ENCODE data around the gene TCP11L2. TPM values are rescaled to one million over a fixed set of nuclear protein-coding genes. Genes with fewer than 3 reads are reported as not detected.

Gene TCP11L2
- polyA plus RNA-seq, 3 donors: 23.5 to 37.3 (median 35.8) TPM

DNA sequence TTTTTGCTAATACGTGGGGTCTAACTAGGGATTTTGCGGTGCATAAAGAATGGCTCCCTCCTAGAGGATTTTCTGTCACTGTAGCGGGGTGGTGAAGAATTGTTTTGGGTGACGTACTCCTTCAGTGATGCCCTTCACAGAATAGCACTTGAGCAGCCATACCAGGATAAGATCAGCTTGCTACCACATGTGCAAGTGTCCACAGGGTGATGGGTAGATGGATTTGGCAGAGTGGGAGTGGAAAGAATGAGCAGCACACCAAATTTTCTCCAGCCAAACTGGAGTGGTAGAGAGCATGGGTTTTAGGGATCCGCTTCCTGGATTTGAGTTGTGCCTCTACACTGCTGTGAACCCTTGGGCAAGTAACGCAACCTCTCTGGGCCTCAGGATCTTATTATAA, 2.3 kb downstream of the TCP11L2 start:
- H3K36me3 Mint-ChIP-seq: peaks cover 13 to 24% of the 10 kb centered on the region in 2 donors
- H3K9me3 Mint-ChIP-seq: no peaks in the 10 kb centered on the region
- Histone ChIP-seq H3K9ac (ENCODE audit: insufficient read depth, low read length, poor library complexity, severe bottlenecking) (no peak overlapping the region), H2AFZ (ENCODE audit: insufficient read depth, low read depth, low read length, poor library complexity, severe bottlenecking) (no peak overlapping the region), H3K27ac (ENCODE audit: low read depth in 1 of 2, low read length in 2 of 2) (no peak overlapping the region), H3K36me3 (replicated peaks in 1 of 2; ENCODE audit: control insufficient read depth in 1 of 2, insufficient read depth in 2 of 2, low read length in 2 of 2) (peaks cover 6 to 10% of the 10 kb centered on the region in 2 donors), H3K4me1 (ENCODE audit: control insufficient read depth in 1 of 2, insufficient read depth in 2 of 2, low read length in 2 of 2) (peaks cover 55 to 59% of the 10 kb centered on the region in 2 donors), H3K9me3 (replicated peaks in 1 of 2; ENCODE audit: control insufficient read depth in 1 of 2, insufficient read depth in 1 of 2, low read length in 2 of 2) (no peaks in the 10 kb centered on the region), H3K27me3 (ENCODE audit: control insufficient read depth in 2 of 2, insufficient read depth in 2 of 2, low read length in 2 of 2) (no peaks in the 10 kb centered on the region), H3K4me2 (replicated peaks; ENCODE audit: extremely low read depth, low read length, poor library complexity, severe bottlenecking) (no peak overlapping the region), H3K4me3 (replicated peaks in 1 of 3; ENCODE audit: low read depth in 2 of 3, low read length in 3 of 3) (peak overlapping the region in 1 of 3 experiments; percentile 86), H4K20me1 (ENCODE audit: insufficient read depth, low read length) (peaks cover 11% of the 10 kb centered on the region), H3K79me2 (ENCODE audit: insufficient read depth, low read length) (peaks cover 23% of the 10 kb centered on the region)
- 100% methylated on average over 3 of the region's 6 CpGs for WGBS (ENCODE audit: insufficient coverage)
- DNase-seq: no peak
- intact Hi-C loops (cut with micrococcal nuclease): loop anchor here (5.0 kb wide), 4 partner anchors 33 to 77 kb away; partner anchors contain the start of genes CKAP4 (in 2 of the 2) and POLR3B (in 2 of the 2)
- no peaks in the 10 kb centered on the region for H3K27me3 Mint-ChIP-seq (ENCODE audit: low read depth in 3 of 3)
- H3K4me3 Mint-ChIP-seq: no peak overlapping the region
- H3K4me1 Mint-ChIP-seq: peaks cover 66% of the 10 kb centered on the region
- peak overlapping the region in 1 of 7 donors; percentile 37 for H3K27ac Mint-ChIP-seq
- TF ChIP-seq, protein P1, sequence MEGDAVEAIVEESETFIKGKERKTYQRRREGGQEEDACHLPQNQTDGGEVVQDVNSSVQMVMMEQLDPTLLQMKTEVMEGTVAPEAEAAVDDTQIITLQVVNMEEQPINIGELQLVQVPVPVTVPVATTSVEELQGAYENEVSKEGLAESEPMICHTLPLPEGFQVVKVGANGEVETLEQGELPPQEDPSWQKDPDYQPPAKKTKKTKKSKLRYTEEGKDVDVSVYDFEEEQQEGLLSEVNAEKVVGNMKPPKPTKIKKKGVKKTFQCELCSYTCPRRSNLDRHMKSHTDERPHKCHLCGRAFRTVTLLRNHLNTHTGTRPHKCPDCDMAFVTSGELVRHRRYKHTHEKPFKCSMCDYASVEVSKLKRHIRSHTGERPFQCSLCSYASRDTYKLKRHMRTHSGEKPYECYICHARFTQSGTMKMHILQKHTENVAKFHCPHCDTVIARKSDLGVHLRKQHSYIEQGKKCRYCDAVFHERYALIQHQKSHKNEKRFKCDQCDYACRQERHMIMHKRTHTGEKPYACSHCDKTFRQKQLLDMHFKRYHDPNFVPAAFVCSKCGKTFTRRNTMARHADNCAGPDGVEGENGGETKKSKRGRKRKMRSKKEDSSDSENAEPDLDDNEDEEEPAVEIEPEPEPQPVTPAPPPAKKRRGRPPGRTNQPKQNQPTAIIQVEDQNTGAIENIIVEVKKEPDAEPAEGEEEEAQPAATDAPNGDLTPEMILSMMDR (IDR thresholded peaks at IDR 0.05): no peak

DNA sequence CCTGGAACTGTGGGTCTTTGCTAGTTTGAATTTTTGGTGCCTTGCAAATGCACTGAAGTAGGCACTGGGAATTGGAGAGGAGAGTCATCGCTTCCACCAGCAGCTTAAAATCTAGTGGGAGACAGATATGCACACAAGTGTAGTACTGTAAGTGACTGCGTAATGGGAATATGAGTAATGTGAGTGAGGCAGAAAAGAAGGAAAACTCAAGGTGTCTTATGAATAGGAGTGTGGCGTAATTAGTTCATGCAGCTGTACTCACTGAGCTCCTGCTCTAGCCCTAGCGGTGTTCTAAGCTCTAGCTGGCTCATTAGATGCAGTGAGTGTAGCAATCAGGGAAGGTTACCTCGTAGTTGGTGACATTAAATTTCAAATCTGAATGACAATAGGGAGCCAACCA, 2.8 kb downstream of the TCP11L2 start:
- Histone ChIP-seq H3K9ac (ENCODE audit: insufficient read depth, low read length, poor library complexity, severe bottlenecking) (no peak overlapping the region), H3K9me3 (replicated peaks in 1 of 2; ENCODE audit: control insufficient read depth in 1 of 2, insufficient read depth in 1 of 2, low read length in 2 of 2) (no peaks in the 10 kb centered on the region), H3K4me1 (ENCODE audit: control insufficient read depth in 1 of 2, insufficient read depth in 2 of 2, low read length in 2 of 2) (peaks cover 61 to 65% of the 10 kb centered on the region in 2 donors), H3K27me3 (ENCODE audit: control insufficient read depth in 2 of 2, insufficient read depth in 2 of 2, low read length in 2 of 2) (no peaks in the 10 kb centered on the region), H2AFZ (ENCODE audit: insufficient read depth, low read depth, low read length, poor library complexity, severe bottlenecking) (no peak overlapping the region), H3K4me2 (replicated peaks; ENCODE audit: extremely low read depth, low read length, poor library complexity, severe bottlenecking) (no peak overlapping the region), H4K20me1 (ENCODE audit: insufficient read depth, low read length) (peaks cover 15% of the 10 kb centered on the region), H3K36me3 (replicated peaks in 1 of 2; ENCODE audit: control insufficient read depth in 1 of 2, insufficient read depth in 2 of 2, low read length in 2 of 2) (peaks cover 6 to 10% of the 10 kb centered on the region in 2 donors), H3K79me2 (ENCODE audit: insufficient read depth, low read length) (peaks cover 23% of the 10 kb centered on the region), H3K4me3 (replicated peaks in 1 of 3; ENCODE audit: low read depth in 2 of 3, low read length in 3 of 3) (no peak overlapping the region), H3K27ac (ENCODE audit: low read depth in 1 of 2, low read length in 2 of 2) (peak overlapping the region in 1 of 2 donors; percentile 12)
- intact Hi-C loops (cut with micrococcal nuclease): no loop called here
- H3K27ac Mint-ChIP-seq: peak overlapping the region in 4 of 7 donors; percentile 27 to 82 (median 40)
- H3K4me3 Mint-ChIP-seq: no peak overlapping the region
- TF ChIP-seq, protein P1 (IDR thresholded peaks at IDR 0.05): no peak
- no peaks in the 10 kb centered on the region for H3K9me3 Mint-ChIP-seq
- peaks cover 13 to 24% of the 10 kb centered on the region in 2 donors for H3K36me3 Mint-ChIP-seq
- H3K4me1 Mint-ChIP-seq: peaks cover 72% of the 10 kb centered on the region
- DNase-seq: no peak
- H3K27me3 Mint-ChIP-seq (ENCODE audit: low read depth in 3 of 3): no peaks in the 10 kb centered on the region
- 75% methylated on average over 4 of the region's 5 CpGs for WGBS (ENCODE audit: insufficient coverage)

All from CD14-positive monocyte (primary cell).